HG03045 (cell line): Measurements from ENCODE around the gene SEMA3D.

Experiments used
- ATAC-seq: cut with Tn5 transposase; IDR thresholded peaks from one replicate; pipeline ENCODE4 v1.9.1; 2021; ENCODE audit warnings: mild to moderate bottlenecking, moderate library complexity; ENCODE audit not compliant: unreplicated experiment

SEMA3D gene

GRCh38 chr7:85186521-85187241 lies at the start of gene SEMA3D:
Gene SEMA3D, minus strand, starts transcription at chr7:85187056. Its CDS starts 65,165 bp downstream, at chr7:85121891.
- peak; percentile 93 for ATAC-seq

- no peak for ATAC-seq
These were observed 47.9 kb upstream of the SEMA3D start for GRCh38 chr7:85234730-85235129.

DNA sequence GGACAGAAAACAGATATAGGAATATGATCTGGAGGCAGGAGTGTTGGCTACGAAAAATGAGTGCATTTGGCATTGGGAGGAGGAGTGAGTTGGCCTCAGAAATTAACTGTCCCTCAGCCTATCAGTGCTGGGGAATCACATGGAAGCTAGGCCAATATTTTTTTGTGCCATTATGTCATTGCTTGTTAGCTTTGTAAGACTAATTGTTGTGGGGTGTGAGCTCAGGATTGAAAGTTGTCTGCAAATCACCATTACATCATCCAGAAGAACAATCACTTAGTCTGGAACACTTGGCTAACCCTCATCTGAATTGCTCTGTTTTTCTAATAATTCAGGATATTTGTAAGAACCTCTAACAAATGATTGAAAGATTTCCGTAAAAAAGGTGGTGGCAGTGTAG lies 45.2 kb upstream of the SEMA3D start:
- ATAC-seq = no peak

- no peak for ATAC-seq
These were observed 43.8 kb upstream of the SEMA3D start for GRCh38 chr7:85230623-85231022.

DNA sequence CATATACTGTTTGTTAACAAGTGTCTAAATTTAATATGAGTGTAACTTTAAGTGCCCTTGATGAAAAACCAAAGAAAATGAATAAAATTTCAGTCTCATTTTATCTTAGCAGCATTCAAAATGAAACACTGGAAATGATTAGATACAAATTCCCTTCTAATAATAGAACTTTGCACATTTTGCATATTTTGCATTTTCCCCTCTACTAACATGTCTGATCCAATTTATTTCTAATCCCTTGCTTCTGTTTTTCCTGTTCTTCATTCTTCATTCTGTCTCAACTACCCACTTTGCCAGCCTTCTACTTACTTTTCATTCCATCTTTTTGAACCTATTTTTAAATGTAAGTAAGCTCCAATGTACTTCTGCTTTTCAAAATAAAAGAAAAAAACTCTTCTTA lies 42.7 kb upstream of the SEMA3D start:
- ATAC-seq = no peak

DNA sequence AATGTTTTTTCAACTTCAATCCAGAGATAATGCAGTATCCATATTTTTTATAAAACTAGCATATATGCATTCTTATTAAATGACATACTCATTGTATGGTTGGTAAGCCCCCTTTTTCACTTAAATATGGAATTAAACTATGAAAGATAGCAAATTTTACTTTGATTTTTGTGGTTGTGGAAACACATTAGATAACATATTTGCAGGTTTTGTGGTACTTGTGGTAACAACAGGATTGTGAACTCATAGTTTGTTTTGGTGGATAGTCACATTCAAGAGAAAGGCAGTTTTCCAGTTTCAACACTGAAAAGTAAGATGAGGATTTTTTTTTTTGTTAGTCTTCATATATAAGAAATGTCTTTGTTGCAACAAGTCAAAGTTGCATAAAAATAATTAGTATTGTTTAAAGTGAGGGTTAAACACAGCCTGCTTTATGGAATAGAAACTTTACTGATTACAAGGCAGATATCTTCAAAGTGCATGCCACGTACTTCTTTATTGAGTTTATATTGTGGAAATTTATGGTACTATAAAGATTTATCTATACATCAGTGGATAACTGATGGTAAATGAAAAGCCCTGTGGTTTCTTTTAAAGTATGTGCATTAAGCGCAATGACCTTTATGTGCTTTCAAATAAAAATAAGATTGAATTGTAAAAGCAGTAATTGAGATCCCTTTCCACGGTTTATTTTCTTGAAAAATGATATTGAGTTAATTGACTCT lies 39.7 kb upstream of the SEMA3D start:
- ATAC-seq = no peak

GRCh38 chr7:85224171-85224570 lies 37.3 kb upstream of the SEMA3D start:
- ATAC-seq = no peak

DNA sequence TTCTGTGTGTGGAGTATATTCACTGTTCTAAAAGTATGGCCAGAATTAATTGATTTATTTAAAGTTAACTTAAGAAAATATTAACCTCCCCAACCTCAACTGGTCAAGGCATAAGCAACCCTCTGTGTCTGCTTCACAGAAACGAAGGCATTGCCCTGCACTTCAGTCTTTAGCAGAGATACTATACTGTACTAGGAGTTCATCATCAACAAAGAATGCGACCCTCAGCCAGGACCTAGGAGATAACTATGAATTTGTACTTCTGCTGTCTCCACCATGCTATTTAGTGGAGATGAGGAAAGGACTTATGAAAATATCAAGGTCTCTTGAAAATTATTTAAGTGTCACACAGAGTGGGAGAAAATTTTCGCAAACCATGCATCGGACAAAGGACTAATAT lies 35.7 kb upstream of the SEMA3D start:
- no peak for ATAC-seq

GRCh38 chr7:85221796-85222195 lies 34.9 kb upstream of the SEMA3D start:
- ATAC-seq = no peak

DNA sequence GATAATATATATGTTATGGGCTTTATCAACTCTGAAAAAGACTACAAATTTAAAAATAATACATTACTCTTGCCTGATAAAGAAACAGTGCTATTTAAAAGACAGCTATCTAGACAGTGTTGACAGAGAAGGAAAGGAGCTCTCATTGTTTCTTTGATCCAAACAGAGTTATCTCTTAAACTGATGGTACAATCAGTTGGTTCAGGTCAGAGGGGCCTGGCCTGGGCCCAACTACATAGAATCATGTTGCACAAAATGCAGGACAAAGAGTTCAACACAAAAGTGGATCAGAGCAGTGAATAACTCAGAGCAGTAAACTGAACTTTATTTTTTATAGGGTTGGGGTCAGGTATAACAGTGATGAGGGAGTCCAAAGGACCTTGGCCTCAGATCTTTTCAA lies 33.8 kb upstream of the SEMA3D start:
- ATAC-seq = no peak

GRCh38 chr7:85220023-85220422 lies 33.2 kb upstream of the SEMA3D start:
- ATAC-seq = no peak

DNA sequence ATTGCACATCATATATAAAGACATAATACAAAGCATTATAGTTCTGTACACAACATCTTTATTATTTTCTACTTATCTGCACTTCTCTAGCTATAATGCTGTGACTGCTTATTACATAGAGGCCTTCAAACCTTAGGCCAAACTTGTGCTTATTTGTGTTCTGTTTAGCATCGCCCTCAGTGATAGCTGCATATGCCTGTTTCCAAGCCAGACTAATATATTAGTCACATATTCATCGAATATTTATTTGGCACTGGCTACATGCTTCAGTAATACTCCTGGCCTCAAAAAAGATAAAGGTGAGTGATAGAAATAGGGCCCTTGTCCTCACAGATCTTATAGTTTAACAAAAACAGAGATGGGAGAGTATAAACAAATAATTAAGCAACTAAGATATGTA lies 30.2 kb upstream of the SEMA3D start:
- no peak for ATAC-seq

DNA sequence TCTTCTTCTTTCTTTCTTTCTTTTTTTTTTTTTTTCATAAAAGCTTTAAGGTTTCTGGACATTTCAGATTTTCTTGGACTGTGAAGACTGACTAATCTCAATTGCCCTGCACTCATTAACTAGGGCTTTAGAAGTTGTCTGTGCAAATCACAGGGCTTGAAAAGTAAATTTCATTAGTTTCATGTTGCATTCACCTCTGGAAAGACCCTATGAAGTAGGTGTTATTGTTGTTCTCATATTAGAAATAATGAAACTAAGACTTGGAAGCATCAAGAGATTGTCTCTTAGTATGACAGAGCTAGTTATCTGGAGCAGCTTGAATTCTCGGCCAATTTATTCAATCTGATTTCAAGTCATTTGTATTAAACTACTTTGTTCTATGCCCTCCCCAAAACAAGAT lies 28.2 kb upstream of the SEMA3D start:
- peak; percentile 86 for ATAC-seq

- ATAC-seq = no peak
These were observed 26.6 kb upstream of the SEMA3D start for GRCh38 chr7:85213500-85213899.

DNA sequence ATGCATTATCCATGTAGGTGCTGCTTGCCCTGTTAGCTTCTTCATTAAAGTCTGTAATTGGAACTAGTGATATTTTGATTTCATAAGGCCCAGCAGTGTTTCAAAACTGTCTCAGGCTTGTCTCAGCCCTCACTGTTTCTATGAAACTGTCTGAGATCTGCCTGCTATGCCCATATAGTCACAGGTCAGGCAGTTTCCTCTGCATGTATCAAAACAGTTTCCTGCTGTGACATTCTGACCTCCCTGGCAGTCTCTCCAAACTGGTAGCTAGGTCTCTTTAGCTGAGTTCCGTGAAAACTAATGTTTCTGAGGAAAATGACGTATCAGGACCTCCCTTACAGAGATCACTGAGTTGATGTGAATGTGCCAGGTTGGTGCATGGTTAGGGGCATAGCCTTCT lies 18.9 kb upstream of the SEMA3D start:
- ATAC-seq = no peak

DNA sequence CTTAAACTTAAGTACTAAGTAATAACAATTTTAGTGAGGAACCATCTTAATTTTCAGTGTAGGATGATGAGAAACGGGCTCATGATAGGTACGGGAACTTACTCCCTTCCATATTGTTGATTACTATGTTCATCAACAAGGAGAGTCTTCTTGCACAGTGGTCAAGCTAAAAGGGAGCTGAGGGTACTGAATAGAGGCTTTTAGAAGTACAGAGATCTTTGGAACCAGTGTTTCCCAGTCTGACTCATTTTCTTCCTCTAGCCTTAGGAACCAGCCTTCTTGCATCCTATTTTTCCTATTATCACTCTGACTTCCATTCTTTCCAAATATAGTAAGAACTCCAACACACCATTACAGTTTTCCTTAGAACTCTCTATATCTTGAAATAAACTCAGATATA lies 17.6 kb upstream of the SEMA3D start:
- ATAC-seq = no peak

DNA sequence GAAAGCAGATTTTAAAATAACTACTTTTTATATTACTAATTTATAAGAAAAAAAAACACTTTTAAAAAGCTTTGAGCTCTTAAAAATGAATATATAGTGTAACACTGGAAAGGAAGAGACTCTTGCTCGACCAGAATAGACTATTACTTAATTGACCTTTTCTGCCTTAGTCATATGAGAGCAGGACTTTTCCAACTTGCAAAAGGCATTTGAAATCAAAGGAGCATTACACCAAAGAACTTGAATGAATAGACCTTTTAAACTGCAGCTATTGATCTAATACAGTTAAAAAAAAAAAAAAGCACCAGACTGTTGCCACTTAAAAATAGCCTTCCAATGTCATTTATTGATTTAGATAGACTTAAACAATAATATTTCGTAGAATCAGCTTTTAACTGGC lies 17.2 kb upstream of the SEMA3D start:
- ATAC-seq = no peak

GRCh38 chr7:85201209-85201608 lies 14.4 kb upstream of the SEMA3D start:
- ATAC-seq = no peak

DNA sequence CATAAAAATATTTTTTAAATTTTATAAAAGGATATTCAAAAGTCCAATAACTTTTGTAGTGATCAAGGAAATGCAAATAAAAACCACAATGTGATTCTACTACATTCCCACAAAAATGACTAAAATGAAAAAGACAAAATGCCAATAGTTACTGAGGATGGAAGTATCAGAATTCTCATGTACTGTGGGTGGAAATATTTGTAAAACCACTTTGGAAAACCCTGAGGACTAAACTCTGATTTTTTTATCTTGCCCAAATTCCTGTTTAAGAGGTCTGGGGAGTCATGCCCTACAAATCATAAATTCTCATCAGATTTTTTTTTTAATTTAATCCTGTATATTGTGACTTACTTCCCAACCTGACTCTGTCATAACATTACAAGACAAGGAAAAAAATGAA lies 9.8 kb upstream of the SEMA3D start:
- ATAC-seq = no peak

DNA sequence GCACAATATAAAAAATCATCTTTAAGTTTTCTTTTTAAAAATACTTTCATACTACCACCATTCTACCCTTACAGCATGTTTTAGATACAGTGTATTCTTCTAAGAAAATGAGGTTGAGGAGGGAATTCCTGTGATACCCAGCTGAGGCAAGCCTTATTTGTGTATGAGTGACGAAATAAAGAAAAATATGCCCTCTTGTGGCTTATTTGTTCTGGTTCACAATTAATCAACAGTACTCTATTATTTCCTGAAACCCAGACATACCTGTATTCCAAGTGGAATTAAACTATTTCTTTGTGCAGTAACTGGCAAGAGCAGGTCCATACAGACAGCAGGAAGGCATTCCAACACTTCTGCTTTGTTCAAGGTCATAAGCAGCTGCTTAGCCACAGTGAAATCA lies 4.5 kb upstream of the SEMA3D start:
- ATAC-seq = no peak

- peak; percentile 25 for ATAC-seq
These were observed 754 bp downstream of the SEMA3D start for GRCh38 chr7:85186083-85186520.

DNA sequence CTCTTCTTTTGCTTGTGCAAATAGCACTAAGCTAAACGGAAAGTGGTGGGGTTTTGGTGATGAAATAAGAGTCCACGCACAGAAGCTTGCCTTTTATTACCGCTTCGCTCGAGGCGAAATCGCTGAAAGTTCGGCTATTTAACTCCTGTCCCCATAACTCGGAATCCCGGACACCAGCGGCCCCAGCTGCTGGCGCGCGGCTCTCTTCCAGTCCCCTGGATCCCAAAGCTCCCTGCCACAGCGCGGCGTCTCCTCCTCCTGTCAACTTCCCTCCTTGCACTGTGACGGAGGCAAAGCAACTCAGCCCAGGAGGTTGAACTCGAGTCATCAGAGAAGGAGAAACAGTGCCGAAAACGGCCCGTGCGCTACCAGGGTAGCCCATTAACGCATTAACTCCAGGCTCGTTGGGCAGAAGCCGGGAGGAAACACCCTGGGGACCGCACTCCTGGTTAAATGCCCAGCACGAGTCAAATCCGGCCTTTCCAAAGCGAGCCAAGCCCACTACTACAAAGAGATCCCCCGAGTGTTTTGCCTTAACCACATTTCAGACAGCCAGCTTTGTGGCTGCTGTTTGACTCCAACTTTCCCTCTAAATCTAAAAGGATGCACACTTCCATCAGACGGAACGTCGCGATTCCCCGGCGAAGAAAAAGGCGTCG lies 1.3 kb downstream of the SEMA3D start:
- no peak for ATAC-seq
